HepG2 (cell line): ENCODE results near the gene HAGHL. TPM values are rescaled to one million over a fixed set of nuclear protein-coding genes. Genes with fewer than 3 reads are reported as not detected.
A peak's percentile ranks its signal among the peaks of the same experiment; 100 is the strongest.

Experiments
- ATAC-seq: fragments of 200-7000 bp; cut with Tn5 transposase; 3 replicates; pipeline ENCODE4 v1.9.1; 2020; ENCODE audit warnings: mild to moderate bottlenecking, moderate library complexity
- BruUV-seq: library from RNA; stranded (reverse); fragments of 400-500 nt; replicated peaks from 2 replicates; lab custom pipeline; 2021; lab: Mats Ljungman, UMichigan
- CTCF ChIA-PET: fragments of 300-600 bp; formaldehyde crosslinking; extraction: SDS; loops from one replicate; lab custom pipeline; 2021; ENCODE audit warnings: low total read pairs, inconsistent platforms, low intra/inter-chr PET ratio; lab: Yijun Ruan, JAX
- POLR2A ChIA-PET: fragments of 350-600 bp; sonication (Branson Sonifier 250); formaldehyde crosslinking; loops from one replicate; lab custom pipeline; 2020; ENCODE audit warnings: antibody characterized with exemption, inconsistent platforms; lab: Yijun Ruan, JAX
- DNase-seq: peaks from one replicate; pipeline ENCODE4 v3.0.0-alpha.2; 2015; ENCODE audit warnings: low spot score
- FAIRE-seq: peaks from 3 replicates; lab custom pipeline; 2011; peaks lifted over from hg19 to GRCh38; lab: Jason Lieb, UNC
- H2AFZ ChIP-seq: one replicate; pipeline ENCODE4 v1.6.1; 2011; ENCODE audit warnings: low read length, inconsistent platforms
- H3K27ac ChIP-seq: fragments of 300-600 bp; 3 replicates; pipeline ENCODE4 v1.8.0; 2011; ENCODE audit warnings: mixed run types, mild to moderate bottlenecking, mixed read lengths, low read length, inconsistent platforms; ENCODE audit not compliant: insufficient read depth; ENCODE audit errors: extremely low read length
- H3K27me3 ChIP-seq, 2 experiments: fragments of 200-600 bp in 1 of 2; 2 replicates in 1 of 2; 3 replicates in 1 of 2; pipeline versions ENCODE4 v1.6.0 to v1.8.0; 2011; ENCODE audit warnings: low read length in 2 of 2, mild to moderate bottlenecking in 2 of 2, moderate library complexity in 2 of 2, inconsistent platforms in 1 of 2; ENCODE audit not compliant: insufficient read depth in 2 of 2, control insufficient read depth in 1 of 2
- H3K36me3 ChIP-seq, 2 experiments: fragments of 200-600 bp in 1 of 2; replicated peaks in 1 of 2; 2 replicates in 1 of 2; 3 replicates in 1 of 2; pipeline versions ENCODE4 v1.5.1 to v1.8.0; 2011; ENCODE audit warnings: low read length in 2 of 2, inconsistent platforms in 1 of 2; ENCODE audit not compliant: insufficient read depth in 2 of 2, control insufficient read depth in 1 of 2
- H3K4me1 ChIP-seq: 2 replicates; pipeline ENCODE4 v1.5.1; 2012; ENCODE audit warnings: low read length, inconsistent platforms; ENCODE audit not compliant: insufficient read depth
- H3K4me2 ChIP-seq: 2 replicates; pipeline ENCODE4 v1.6.0; 2011; ENCODE audit warnings: low read depth, low read length, inconsistent platforms
- H3K4me3 ChIP-seq, 3 experiments: fragments of 200-600 bp in 1 of 3; sonication (generic), shearing (Covaris generic) in 1 of 3; replicated peaks in 1 of 3; 2 replicates each; pipeline ENCODE4 v1.5.1; 2011 to 2016; ENCODE audit warnings: low read length in 3 of 3, inconsistent platforms in 2 of 3, low read depth in 2 of 3, mild to moderate bottlenecking in 2 of 3, control low read depth in 1 of 3, mixed read lengths in 1 of 3; ENCODE audit not compliant: insufficient read depth in 1 of 3
- H3K79me2 ChIP-seq: one replicate; pipeline ENCODE4 v1.6.1; 2011; ENCODE audit warnings: low read length, inconsistent platforms; ENCODE audit not compliant: insufficient read depth
- H3K9ac ChIP-seq: 2 replicates; pipeline ENCODE4 v1.6.0; 2011; ENCODE audit warnings: mild to moderate bottlenecking, low read depth, low read length, inconsistent platforms; ENCODE audit not compliant: insufficient read depth
- H3K9me3 ChIP-seq: 2 replicates; pipeline ENCODE4 v1.5.1; 2012; ENCODE audit warnings: mild to moderate bottlenecking, low read length
- H4K20me1 ChIP-seq: 2 replicates; pipeline ENCODE4 v1.6.0; 2011; ENCODE audit warnings: inconsistent platforms, mild to moderate bottlenecking, low read length, moderate library complexity; ENCODE audit not compliant: insufficient read depth
- ARNT2 ChIP-seq: sonication (generic); formaldehyde crosslinking; IDR thresholded peaks from 2 replicates; pipeline ENCODE4 v1.8.0; 2022; ENCODE audit warnings: mild to moderate bottlenecking, low read depth, missing genetic modification reagents, moderate library complexity
- HMGA1 ChIP-seq: sonication (generic); formaldehyde crosslinking; conservative IDR thresholded peaks from 2 replicates; pipeline ENCODE4 v1.4.0; 2020; ENCODE audit warnings: missing genetic modification reagents
- HNRNPUL1 ChIP-seq: fragments of 200-400 bp; formaldehyde crosslinking; IDR thresholded peaks from 2 replicates; pipeline ENCODE4 v1.6.1; 2017; ENCODE audit warnings: low read depth, mild to moderate bottlenecking, low read length, moderate library complexity
- KDM2A ChIP-seq: sonication (generic); formaldehyde crosslinking; IDR thresholded peaks from 2 replicates; pipeline ENCODE4 v1.4.0; 2020; ENCODE audit warnings: low read depth, missing genetic modification reagents, borderline replicate concordance
- MBNL3 ChIP-seq: fragments of 250-450 bp; sonication (Bioruptor Pico); conservative IDR thresholded peaks from 2 replicates; pipeline ENCODE4 v1.8.0; 2022; ENCODE audit warnings: mild to moderate bottlenecking, inconsistent platforms
- MXI1 ChIP-seq: IDR thresholded peaks from 3 replicates; pipeline ENCODE4 v1.6.1; 2012; ENCODE audit warnings: low read depth, low read length, inconsistent platforms, borderline replicate concordance
- PCBP2 ChIP-seq: fragments of 200-400 bp; formaldehyde crosslinking; optimal IDR thresholded peaks from 2 replicates; pipeline ENCODE3; 2018; ENCODE audit warnings: low read length, low read depth; ENCODE audit not compliant: poor library complexity, severe bottlenecking
- PTBP1 ChIP-seq: fragments of 200-400 bp; formaldehyde crosslinking; IDR thresholded peaks from 2 replicates; pipeline ENCODE4 v1.6.1; 2018; ENCODE audit warnings: low read length, low read depth; ENCODE audit not compliant: poor library complexity, severe bottlenecking
- RBM22 ChIP-seq: fragments of 200-400 bp; formaldehyde crosslinking; optimal IDR thresholded peaks from 2 replicates; pipeline ENCODE3; 2017; ENCODE audit warnings: mild to moderate bottlenecking, low read length, moderate library complexity
- RFX3 ChIP-seq: IDR thresholded peaks from 2 replicates; pipeline ENCODE4 v1.6.1; 2016; ENCODE audit warnings: missing biosample characterization, missing genetic modification reagents
- THYN1 ChIP-seq: sonication (generic); formaldehyde crosslinking; IDR thresholded peaks from 2 replicates; pipeline ENCODE4 v1.8.1; 2023; ENCODE audit warnings: low read depth, mild to moderate bottlenecking, moderate library complexity, missing genetic modification reagents, borderline replicate concordance
- U2AF2 ChIP-seq: fragments of 200-400 bp; formaldehyde crosslinking; IDR thresholded peaks from 2 replicates; pipeline ENCODE4 v1.6.1; 2017; ENCODE audit warnings: low read depth, mild to moderate bottlenecking, low read length
- YY1 ChIP-seq: IDR thresholded peaks from 2 replicates; pipeline ENCODE4 v1.6.1; 2011; ENCODE audit warnings: low read length, low read depth, moderate library complexity, mild to moderate bottlenecking; ENCODE audit not compliant: insufficient read depth, insufficient replicate concordance
- ZMYM3 ChIP-seq: sonication (generic); formaldehyde crosslinking; IDR thresholded peaks from 2 replicates; pipeline ENCODE4 v1.5.1; 2020; ENCODE audit warnings: mild to moderate bottlenecking, missing genetic modification reagents
- ZNF451 ChIP-seq: sonication (generic); formaldehyde crosslinking; IDR thresholded peaks from 2 replicates; pipeline ENCODE4 v1.5.0; 2020; ENCODE audit warnings: mild to moderate bottlenecking, missing genetic modification reagents
- ZNF510 ChIP-seq: sonication (generic); formaldehyde crosslinking; IDR thresholded peaks from 2 replicates; pipeline ENCODE4 v1.4.0; 2020; ENCODE audit warnings: low read depth, mild to moderate bottlenecking, missing genetic modification reagents
- ZNF772 ChIP-seq: sonication (generic); formaldehyde crosslinking; IDR thresholded peaks from 2 replicates; pipeline ENCODE4 v1.5.0; 2020; ENCODE audit warnings: mild to moderate bottlenecking, missing genetic modification reagents
- WGBS: methylation state at CpG from one replicate; pipeline ENCODE4 v1.1.6; 2017; ENCODE audit warnings: low lambda C conversion rate; 5-methylcytosine and 5-hydroxymethylcytosine counted together
- in situ Hi-C: cut with HindIII; loops from 2 replicates; pipeline ENCODE4 v1.10.0; 2017; ENCODE audit warnings: low pct_unique_long_range_greater_than_20kb; ENCODE audit not compliant: extremely low pct_ligation_motif_present
- intact Hi-C: fragments of 100-400 bp; cut with micrococcal nuclease; formaldehyde crosslinking; loops from one replicate; pipeline ENCODE4 v1.10.0; 2022; ENCODE audit not compliant: unreplicated experiment
- polyA plus RNA-seq, 8 experiments: library from polyadenylated mRNA; depleted of rRNA in 3 of 8; stranded (reverse) in 7 of 8; unstranded in 1 of 8; fragments of >200 nt; fragmentation: Illumina TruSeq in 4 of 8; extraction: Trizol in 4 of 8; gene quantifications; 2 replicates each; pipeline versions ENCODE4 v1.2.1 to v1.2.3, GENCODE V29; 2011 to 2016; ENCODE audit warnings: low read depth in 4 of 8, missing spikeins in 1 of 8, mixed read lengths in 1 of 8; ENCODE audit not compliant: insufficient read depth in 1 of 8
- total RNA-seq, 5 experiments: library from RNA; depleted of rRNA; stranded (reverse); fragments of >200 nt; fragmentation: Illumina TruSeq; extraction: Trizol; gene quantifications; 2 replicates each; pipeline ENCODE4 v1.2.3, GENCODE V29; 2016; ENCODE audit warnings: low read depth in 1 of 5
- TF ChIP-seq, protein P1 (sequence below): sonication (generic); formaldehyde crosslinking; IDR thresholded peaks from 2 replicates; pipeline ENCODE4 v1.5.1; 2020; ENCODE audit warnings: missing genetic modification reagents, mild to moderate bottlenecking, borderline replicate concordance
- TF ChIP-seq, protein P2 (sequence below): sonication (generic); formaldehyde crosslinking; IDR thresholded peaks from 2 replicates; pipeline ENCODE4 v1.8.1; 2022; ENCODE audit warnings: low read depth, mild to moderate bottlenecking, missing genetic modification reagents

Gene HAGHL
- total and polyA plus RNA-seq, 2 of the 13 experiments (the other 11 are each of a cell fraction or from before 2014, with no cell fraction given), result 3.4 to 8.4 TPM

DNA sequence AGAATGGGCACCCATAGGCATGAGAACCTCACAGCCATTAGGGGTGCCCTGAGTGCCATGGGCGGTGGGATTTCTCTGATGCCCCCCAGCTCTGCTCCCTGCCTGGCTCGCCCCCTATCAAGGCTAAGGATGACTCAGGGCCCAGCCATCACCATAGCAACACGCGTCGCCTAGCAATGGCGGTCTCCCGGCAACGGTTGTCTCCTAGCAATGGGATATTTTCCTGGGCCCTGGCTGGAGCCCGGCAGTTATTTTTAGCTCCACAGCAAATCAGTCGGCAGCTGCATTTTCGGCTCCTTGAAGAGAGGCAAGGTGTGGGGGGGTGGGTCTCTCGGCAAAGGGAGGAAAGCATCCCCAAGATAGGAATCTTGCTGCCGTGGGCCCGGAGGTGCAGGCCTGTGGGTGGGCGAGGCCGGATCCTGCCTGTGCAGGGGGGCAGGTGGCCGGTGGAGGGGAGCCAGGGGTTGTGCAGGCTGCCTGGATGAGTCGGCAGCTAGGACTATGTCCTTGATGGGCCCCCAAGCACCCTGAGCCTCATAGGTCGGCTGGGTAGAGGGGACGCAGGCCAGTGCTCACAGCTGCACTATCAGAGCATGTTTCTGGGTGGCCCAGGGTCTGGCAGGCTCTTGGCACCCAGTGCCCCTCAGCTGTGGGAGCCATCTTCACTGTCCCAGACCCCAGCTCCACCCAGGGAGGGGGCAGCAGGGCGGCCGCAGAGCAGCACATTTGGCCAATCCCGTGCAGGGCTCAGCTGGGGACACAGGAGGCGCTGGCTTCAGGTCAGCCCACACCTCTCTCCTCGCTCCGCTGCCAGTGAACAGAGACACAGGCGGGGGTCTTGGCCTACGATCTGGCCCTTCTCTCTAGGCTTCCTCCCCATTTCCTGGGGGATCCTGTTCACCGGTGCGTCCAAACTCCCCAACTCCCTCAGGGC is 17.1 kb upstream of the HAGHL start:
- DNase-seq (no peak), FAIRE-seq (no peak), ATAC-seq (no peak)
- peaks cover 22% of the 10 kb centered on the region for H3K4me1 ChIP-seq
- WGBS, result 4% methylated on average over 19 of the region's 30 CpGs
- intact Hi-C loops (no loop called here), in situ Hi-C loops (loop anchor here (5.0 kb wide), 1 partner anchor 77 kb away; the partner anchor contains the start of genes CHTF18 and RPUSD1)
- H3K9ac ChIP-seq, result no peak overlapping the region
- H3K79me2 ChIP-seq, result no peaks in the 10 kb centered on the region
- no TSS peak for BruUV-seq
- no peaks in the 10 kb centered on the region for H3K9me3 ChIP-seq
- POLR2A ChIA-PET, result no interaction called here
- no peak overlapping the region for H2AFZ ChIP-seq
- H3K27me3 ChIP-seq, result peaks cover 11 to 52% of the 10 kb centered on the region in 2 experiments; a peak in 4 of 5 replicates
- no peaks in the 10 kb centered on the region for H3K36me3 ChIP-seq
- no peak overlapping the region for H3K27ac ChIP-seq
- H3K4me2 ChIP-seq, result no peak overlapping the region
- CTCF ChIA-PET, result interaction anchor here (1.9 kb wide), 1 partner anchor 76 kb away, joined by 16 read pairs; no protein-coding TSS in a partner anchor
- no peaks in the 10 kb centered on the region for H4K20me1 ChIP-seq
- no peak overlapping the region for H3K4me3 ChIP-seq
- no peak for TF ChIP-seq THYN1
- TF ChIP-seq YY1, result no peak
- no peak for TF ChIP-seq HNRNPUL1
- no peak for TF ChIP-seq ZMYM3 (CRISPR knock-in tag)
- TF ChIP-seq ZNF772 (CRISPR knock-in tag), result no peak
- TF ChIP-seq, protein P1, sequence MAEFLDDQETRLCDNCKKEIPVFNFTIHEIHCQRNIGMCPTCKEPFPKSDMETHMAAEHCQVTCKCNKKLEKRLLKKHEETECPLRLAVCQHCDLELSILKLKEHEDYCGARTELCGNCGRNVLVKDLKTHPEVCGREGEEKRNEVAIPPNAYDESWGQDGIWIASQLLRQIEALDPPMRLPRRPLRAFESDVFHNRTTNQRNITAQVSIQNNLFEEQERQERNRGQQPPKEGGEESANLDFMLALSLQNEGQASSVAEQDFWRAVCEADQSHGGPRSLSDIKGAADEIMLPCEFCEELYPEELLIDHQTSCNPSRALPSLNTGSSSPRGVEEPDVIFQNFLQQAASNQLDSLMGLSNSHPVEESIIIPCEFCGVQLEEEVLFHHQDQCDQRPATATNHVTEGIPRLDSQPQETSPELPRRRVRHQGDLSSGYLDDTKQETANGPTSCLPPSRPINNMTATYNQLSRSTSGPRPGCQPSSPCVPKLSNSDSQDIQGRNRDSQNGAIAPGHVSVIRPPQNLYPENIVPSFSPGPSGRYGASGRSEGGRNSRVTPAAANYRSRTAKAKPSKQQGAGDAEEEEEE (CRISPR knock-in tag), result no peak
- TF ChIP-seq MBNL3 (CRISPR knock-in tag), result no peak
- peak; percentile 100 for TF ChIP-seq RBM22
- TF ChIP-seq U2AF2, result 0 out of 2 replicates have a peak, but pooled peaks have one; percentile 63
- no peak for TF ChIP-seq HMGA1 (CRISPR knock-in tag)
- TF ChIP-seq MXI1, result peak; percentile 99
- TF ChIP-seq ZNF451 (CRISPR knock-in tag), result no peak
- no peak for TF ChIP-seq ARNT2 (CRISPR knock-in tag)
- peak; percentile 90 for TF ChIP-seq RFX3 (CRISPR knock-in tag)
- TF ChIP-seq KDM2A, result no peak
- TF ChIP-seq, protein P2, sequence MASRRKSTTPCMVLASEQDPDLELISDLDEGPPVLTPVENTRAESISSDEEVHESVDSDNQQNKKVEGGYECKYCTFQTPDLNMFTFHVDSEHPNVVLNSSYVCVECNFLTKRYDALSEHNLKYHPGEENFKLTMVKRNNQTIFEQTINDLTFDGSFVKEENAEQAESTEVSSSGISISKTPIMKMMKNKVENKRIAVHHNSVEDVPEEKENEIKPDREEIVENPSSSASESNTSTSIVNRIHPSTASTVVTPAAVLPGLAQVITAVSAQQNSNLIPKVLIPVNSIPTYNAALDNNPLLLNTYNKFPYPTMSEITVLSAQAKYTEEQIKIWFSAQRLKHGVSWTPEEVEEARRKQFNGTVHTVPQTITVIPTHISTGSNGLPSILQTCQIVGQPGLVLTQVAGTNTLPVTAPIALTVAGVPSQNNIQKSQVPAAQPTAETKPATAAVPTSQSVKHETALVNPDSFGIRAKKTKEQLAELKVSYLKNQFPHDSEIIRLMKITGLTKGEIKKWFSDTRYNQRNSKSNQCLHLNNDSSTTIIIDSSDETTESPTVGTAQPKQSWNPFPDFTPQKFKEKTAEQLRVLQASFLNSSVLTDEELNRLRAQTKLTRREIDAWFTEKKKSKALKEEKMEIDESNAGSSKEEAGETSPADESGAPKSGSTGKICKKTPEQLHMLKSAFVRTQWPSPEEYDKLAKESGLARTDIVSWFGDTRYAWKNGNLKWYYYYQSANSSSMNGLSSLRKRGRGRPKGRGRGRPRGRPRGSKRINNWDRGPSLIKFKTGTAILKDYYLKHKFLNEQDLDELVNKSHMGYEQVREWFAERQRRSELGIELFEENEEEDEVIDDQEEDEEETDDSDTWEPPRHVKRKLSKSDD (CRISPR knock-in tag), result no peak
- no peak for TF ChIP-seq PCBP2
- TF ChIP-seq PTBP1, result no peak
- TF ChIP-seq ZNF510 (CRISPR knock-in tag), result no peak
